A549 (cell line): Measurements from ENCODE around the gene TREM1. TPM values are rescaled to one million over a fixed set of nuclear protein-coding genes. Genes with fewer than 3 reads are reported as not detected.

ENCODE experiments used
- ATAC-seq, 2 experiments: fragments of 200-7000 bp in 1 of 2; fragments of >200 bp in 1 of 2; cut with Nextera tagmentation in 1 of 2; cut with Tn5 transposase in 1 of 2; 3 replicates each; pipeline versions ENCODE4 v1.8.0 to v1.9.1; 2018 to 2020; ENCODE audit warnings: mild to moderate bottlenecking in 1 of 2, moderate library complexity in 1 of 2
- CTCF ChIA-PET: fragments of 300-600 bp; sonication (Branson Sonifier 250); formaldehyde crosslinking; extraction: SDS; loops from one replicate; lab custom pipeline; 2021; ENCODE audit warnings: antibody characterized with exemption, inconsistent platforms; lab: Yijun Ruan, JAX
- POLR2A ChIA-PET: fragments of 350-600 bp; formaldehyde crosslinking; extraction: SDS; loops from one replicate; lab custom pipeline; 2021; ENCODE audit warnings: antibody characterized with exemption, inconsistent platforms; lab: Yijun Ruan, JAX
- DNase-seq, 2 experiments: peaks; one replicate each; pipeline versions ENCODE4 v3.0.0 to v3.0.0-alpha.2; 2011 to 2016; ENCODE audit warnings: low read depth in 1 of 2, low spot score in 1 of 2
- FAIRE-seq: peaks from 2 replicates; lab custom pipeline; 2011; peaks lifted over from hg19 to GRCh38; lab: Jason Lieb, UNC
- H3K27ac ChIP-seq, 2 experiments: fragments of >200 bp; sonication (Bioruptor Twin); formaldehyde crosslinking; 3 replicates each; pipeline ENCODE4 v1.5.1; 2016 to 2017
- H3K4me1 ChIP-seq: fragments of >200 bp; sonication (Bioruptor Twin); formaldehyde crosslinking; 3 replicates; pipeline ENCODE4 v1.6.1; 2016
- H3K4me2 ChIP-seq: fragments of >200 bp; sonication (Bioruptor Twin); formaldehyde crosslinking; 3 replicates; pipeline ENCODE4 v1.6.1; 2016
- H3K4me3 ChIP-seq: fragments of >200 bp; sonication (Bioruptor Twin); formaldehyde crosslinking; 3 replicates; pipeline ENCODE4 v1.5.1; 2016
- H3K9me3 ChIP-seq: fragments of >200 bp; sonication (Bioruptor Twin); formaldehyde crosslinking; 3 replicates; pipeline ENCODE4 v1.6.1; 2016
- CBX2 ChIP-seq: fragments of 200-600 bp; sonication (generic); IDR thresholded peaks from 2 replicates; pipeline ENCODE4 v1.6.1; 2016; ENCODE audit warnings: low read depth, mild to moderate bottlenecking, borderline replicate concordance
- CHD2 ChIP-seq: fragments of 150-350 bp; IDR thresholded peaks from 2 replicates; pipeline ENCODE4 v1.6.1; 2014; ENCODE audit warnings: low read length; ENCODE audit not compliant: partially characterized antibody
- E2F6 ChIP-seq: IDR thresholded peaks from 2 replicates; pipeline ENCODE4 v1.6.1; 2012; ENCODE audit warnings: low read depth, borderline replicate concordance
- EHF ChIP-seq: fragments of 250-450 bp; sonication (Bioruptor Pico); IDR thresholded peaks from 2 replicates; pipeline ENCODE4 v1.5.0; 2020; ENCODE audit warnings: mild to moderate bottlenecking
- ESRRA ChIP-seq: fragments of 150-350 bp; IDR thresholded peaks from 2 replicates; pipeline ENCODE4 v1.6.1; 2014; ENCODE audit warnings: mild to moderate bottlenecking, low read length, borderline replicate concordance
- HDAC2 ChIP-seq: fragments of 200-600 bp; sonication (generic); IDR thresholded peaks from 2 replicates; pipeline ENCODE4 v1.6.1; 2016
- HES2 ChIP-seq: fragments of >200 bp; sonication (Bioruptor Twin); formaldehyde crosslinking; IDR thresholded peaks from 2 replicates; pipeline ENCODE4 v1.6.1; 2016
- HMGXB4 ChIP-seq: fragments of 250-450 bp; sonication (Bioruptor Pico); IDR thresholded peaks from 2 replicates; pipeline ENCODE4 v1.5.0; 2021; ENCODE audit warnings: mild to moderate bottlenecking, moderate library complexity, borderline replicate concordance
- HOXA7 ChIP-seq: fragments of 250-450 bp; sonication (Bioruptor Pico); IDR thresholded peaks from 2 replicates; pipeline ENCODE4 v1.5.0; 2020; ENCODE audit warnings: mild to moderate bottlenecking, moderate library complexity
- JUN ChIP-seq, 2 experiments: fragments of >200 bp; sonication (Bioruptor Twin); formaldehyde crosslinking; IDR thresholded peaks; 2 replicates in 1 of 2; 3 replicates in 1 of 2; pipeline ENCODE4 v1.6.1; 2016 to 2017
- JUNB ChIP-seq: fragments of >200 bp; sonication (Bioruptor Twin); formaldehyde crosslinking; IDR thresholded peaks from 2 replicates; pipeline ENCODE4 v1.6.1; 2016
- MAX ChIP-seq: IDR thresholded peaks from 2 replicates; pipeline ENCODE4 v1.6.1; 2012
- MAZ ChIP-seq: fragments of 150-350 bp; IDR thresholded peaks from 2 replicates; pipeline ENCODE4 v1.6.1; 2014; ENCODE audit warnings: antibody characterized with exemption, low read depth, low read length, borderline replicate concordance
- PBX3 ChIP-seq: IDR thresholded peaks from 2 replicates; pipeline ENCODE4 v1.6.1; 2012
- POLR2AphosphoS2 ChIP-seq: conservative IDR thresholded peaks from 2 replicates; pipeline ENCODE4 v1.6.1; 2012; ENCODE audit warnings: low read length, improper control_type of control experiment, inconsistent platforms
- RAD21 ChIP-seq, 2 experiments: fragments of >200 bp in 1 of 2; sonication (Bioruptor Twin) in 1 of 2; formaldehyde crosslinking in 1 of 2; IDR thresholded peaks in 1 of 2; conservative IDR thresholded peaks in 1 of 2; 2 replicates in 1 of 2; 3 replicates in 1 of 2; pipeline ENCODE4 v1.6.1; 2012 to 2018; ENCODE audit warnings: inconsistent platforms in 1 of 2
- REST ChIP-seq: fragments of 200-600 bp; sonication (generic); IDR thresholded peaks from 2 replicates; pipeline ENCODE4 v1.6.1; 2016; ENCODE audit warnings: antibody characterized with exemption, mild to moderate bottlenecking, moderate library complexity
- RNF2 ChIP-seq: fragments of 200-600 bp; sonication (generic); IDR thresholded peaks from 2 replicates; pipeline ENCODE4 v1.6.1; 2016; ENCODE audit warnings: low read depth, mild to moderate bottlenecking, antibody characterized with exemption, moderate library complexity, borderline replicate concordance
- SREBF2 ChIP-seq: fragments of 450-650 bp; IDR thresholded peaks from 2 replicates; pipeline ENCODE4 v1.6.1; 2014; ENCODE audit warnings: mild to moderate bottlenecking, moderate library complexity
- TFCP2L1 ChIP-seq: fragments of 250-450 bp; sonication (Bioruptor Pico); IDR thresholded peaks from 2 replicates; pipeline ENCODE4 v1.5.0; 2021; ENCODE audit warnings: mild to moderate bottlenecking
- TP53 ChIP-seq: fragments of 250-450 bp; sonication (Bioruptor Pico); IDR thresholded peaks from 2 replicates; pipeline ENCODE4 v1.5.0; 2021; ENCODE audit warnings: mild to moderate bottlenecking, moderate library complexity
- USF2 ChIP-seq: fragments of 450-650 bp; IDR thresholded peaks from 2 replicates; pipeline ENCODE4 v1.6.1; 2014; ENCODE audit warnings: antibody characterized with exemption
- ZC3H11A ChIP-seq: fragments of 450-650 bp; IDR thresholded peaks from 2 replicates; pipeline ENCODE4 v1.6.1; 2014; ENCODE audit warnings: antibody characterized with exemption, mild to moderate bottlenecking
- ZFP36 ChIP-seq: fragments of 450-650 bp; IDR thresholded peaks from 2 replicates; pipeline ENCODE4 v1.6.1; 2014; ENCODE audit warnings: borderline replicate concordance; ENCODE audit not compliant: partially characterized antibody
- ZNF302 ChIP-seq: fragments of 250-450 bp; sonication (Bioruptor Pico); IDR thresholded peaks from 2 replicates; pipeline ENCODE4 v1.9.0; 2021; ENCODE audit warnings: inconsistent platforms, mild to moderate bottlenecking, moderate library complexity
- WGBS: methylation state at CpG from one replicate; pipeline ENCODE4 v1.1.6; 2017; ENCODE audit errors: missing lambda C conversion rate; 5-methylcytosine and 5-hydroxymethylcytosine counted together
- polyA plus RNA-seq, 4 experiments: library from polyadenylated mRNA; depleted of rRNA in 3 of 4; stranded (reverse); fragments of >200 nt; fragmentation: RNase III in 1 of 4; extraction: RNeasy Plus Mini Kit Qiagen cat#74134 plus additional on column Dnase treatment in 1 of 4; gene quantifications; 2 replicates in 3 of 4; 3 replicates in 1 of 4; pipeline ENCODE4 v1.2.3, GENCODE V29; 2011 to 2017

The TREM1 gene
- polyA plus RNA-seq, 2 of the 4 experiments (the other 2 are of a cell fraction), result not detected

GRCh38 chr6:41326092-41326491 lies 39.6 kb upstream of the TREM1 start:
- DNase-seq (no peak), ATAC-seq (no peak), FAIRE-seq (no peak)
- 63% methylated on average over 9 of the region's 9 CpGs for WGBS
- Histone ChIP-seq H3K27ac (no peak overlapping the region), H3K4me2 (no peak overlapping the region), H3K9me3 (no peaks in the 10 kb centered on the region), H3K4me1 (peaks cover under 1% of the 10 kb centered on the region; the same call in 1 of the 3 replicates), H3K4me3 (no peak overlapping the region)
- TF ChIP-seq ZNF302 (CRISPR knock-in tag), result no peak
- TF ChIP-seq MAZ, result no peak
- TF ChIP-seq POLR2AphosphoS2, result no peak
- no peak for TF ChIP-seq RNF2
- no peak for TF ChIP-seq JUN (IDR thresholded peaks at IDR 0.05)
- TF ChIP-seq SREBF2, result no peak
- no peak for TF ChIP-seq HDAC2
- no peak for TF ChIP-seq EHF (CRISPR knock-in tag)
- no peak for TF ChIP-seq ZC3H11A
- no peak for TF ChIP-seq RAD21 (conservative IDR thresholded peaks at IDR 0.05 in 1 of 2, IDR thresholded peaks at IDR 0.05 in 1 of 2)
- no peak for TF ChIP-seq HOXA7 (CRISPR knock-in tag)
- TF ChIP-seq JUNB, result no peak
- no peak for TF ChIP-seq ZFP36
- no peak for TF ChIP-seq TFCP2L1 (CRISPR knock-in tag)
- no peak for TF ChIP-seq HES2
- TF ChIP-seq CHD2, result no peak
- TF ChIP-seq REST, result no peak
- no peak for TF ChIP-seq CBX2
- CTCF ChIA-PET, result no interaction called here
- POLR2A ChIA-PET, result no interaction called here

GRCh38 chr6:41325446-41326066 lies 39.1 kb upstream of the TREM1 start:
- no peak for ATAC-seq
- Histone ChIP-seq H3K4me2 (no peak overlapping the region), H3K9me3 (no peaks in the 10 kb centered on the region), H3K4me1 (peaks cover 6% of the 10 kb centered on the region), H3K27ac (no peak overlapping the region), H3K4me3 (no peak overlapping the region)
- DNase-seq, result no peak
- ChIA-PET POLR2A (no interaction called here), CTCF (no interaction called here)
- 100% methylated on average over 4 of the region's 4 CpGs for WGBS
- FAIRE-seq, result no peak
- TF ChIP-seq ESRRA (no peak), TP53 (CRISPR knock-in tag) (no peak), PBX3 (no peak), HMGXB4 (CRISPR knock-in tag) (no peak), JUN (IDR thresholded peaks at IDR 0.05) (no peak), ZC3H11A (no peak), MAX (no peak), USF2 (no peak), HOXA7 (CRISPR knock-in tag) (no peak), MAZ (no peak), E2F6 (no peak), REST (no peak)
